BJ (cell line): ENCODE data around the gene E2F1. TPM values are rescaled to one million over a fixed set of nuclear protein-coding genes. Genes with fewer than 3 reads are reported as not detected.
"Not testable (repeated sequence)": the region's sequence is repeated elsewhere in the genome, so short reads cannot be mapped to it uniquely, and the experiment has no call there.

ENCODE experiments used
- CTCF ChIA-PET: fragments of 350-600 bp; formaldehyde crosslinking; extraction: SDS; loops from one replicate; lab custom pipeline; 2021; ENCODE audit warnings: antibody characterized with exemption, inconsistent platforms; lab: Yijun Ruan, JAX
- POLR2A ChIA-PET: fragments of 300-600 bp; sonication (Branson Sonifier 250); formaldehyde crosslinking; extraction: SDS; loops from one replicate; lab custom pipeline; 2021; ENCODE audit warnings: antibody characterized with exemption; lab: Charles Lee
- DNase-seq: peaks from one replicate; pipeline ENCODE4 v3.0.0-alpha.2; 2011; ENCODE audit warnings: low read depth
- H3K27me3 ChIP-seq: 2 replicates; pipeline ENCODE4 v1.6.0; 2011; ENCODE audit warnings: low read length; ENCODE audit not compliant: control insufficient read depth, insufficient read depth
- H3K36me3 ChIP-seq: 2 replicates; pipeline ENCODE4 v1.5.1; 2011; ENCODE audit warnings: low read length; ENCODE audit not compliant: control insufficient read depth, insufficient read depth
- H3K4me3 ChIP-seq: 2 replicates; pipeline ENCODE4 v1.5.1; 2011; ENCODE audit warnings: low read depth, mild to moderate bottlenecking, control low read depth, low read length
- polyA plus RNA-seq: library from polyadenylated mRNA; depleted of rRNA; stranded (reverse); fragments of >200 nt; gene quantifications from 2 replicates; pipeline ENCODE4 v1.2.3, GENCODE V29; 2011
- TF ChIP-seq, protein P1 (sequence below): IDR thresholded peaks from 2 replicates; pipeline ENCODE4 v1.5.1; 2011; ENCODE audit warnings: low read depth, mild to moderate bottlenecking, control low read depth, inconsistent platforms, low read length, moderate library complexity; ENCODE audit not compliant: insufficient read depth

E2F1 gene
- polyA plus RNA-seq, 1 experiment: 7.5 TPM

DNA sequence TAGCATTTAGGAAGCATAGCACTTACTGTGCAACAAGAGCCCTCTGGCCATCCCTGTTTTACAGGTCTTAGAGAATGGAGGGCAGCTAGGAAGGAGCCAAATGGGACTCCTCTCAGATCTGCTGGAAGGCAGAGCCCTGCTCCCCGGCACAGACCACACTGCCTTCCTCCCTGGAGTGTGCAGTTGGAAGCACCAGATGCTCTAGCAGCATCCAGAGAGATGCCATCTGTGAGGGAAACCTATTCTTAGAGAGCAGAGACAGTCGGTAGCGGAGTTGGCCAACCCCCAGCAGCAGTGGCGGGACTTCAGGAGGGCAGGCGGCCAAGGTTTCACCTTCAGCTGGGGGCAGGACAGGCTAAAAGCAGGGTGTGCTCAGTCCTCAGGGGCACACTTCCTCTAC, 16.7 kb upstream of the E2F1 start:
- TF ChIP-seq, protein P1, sequence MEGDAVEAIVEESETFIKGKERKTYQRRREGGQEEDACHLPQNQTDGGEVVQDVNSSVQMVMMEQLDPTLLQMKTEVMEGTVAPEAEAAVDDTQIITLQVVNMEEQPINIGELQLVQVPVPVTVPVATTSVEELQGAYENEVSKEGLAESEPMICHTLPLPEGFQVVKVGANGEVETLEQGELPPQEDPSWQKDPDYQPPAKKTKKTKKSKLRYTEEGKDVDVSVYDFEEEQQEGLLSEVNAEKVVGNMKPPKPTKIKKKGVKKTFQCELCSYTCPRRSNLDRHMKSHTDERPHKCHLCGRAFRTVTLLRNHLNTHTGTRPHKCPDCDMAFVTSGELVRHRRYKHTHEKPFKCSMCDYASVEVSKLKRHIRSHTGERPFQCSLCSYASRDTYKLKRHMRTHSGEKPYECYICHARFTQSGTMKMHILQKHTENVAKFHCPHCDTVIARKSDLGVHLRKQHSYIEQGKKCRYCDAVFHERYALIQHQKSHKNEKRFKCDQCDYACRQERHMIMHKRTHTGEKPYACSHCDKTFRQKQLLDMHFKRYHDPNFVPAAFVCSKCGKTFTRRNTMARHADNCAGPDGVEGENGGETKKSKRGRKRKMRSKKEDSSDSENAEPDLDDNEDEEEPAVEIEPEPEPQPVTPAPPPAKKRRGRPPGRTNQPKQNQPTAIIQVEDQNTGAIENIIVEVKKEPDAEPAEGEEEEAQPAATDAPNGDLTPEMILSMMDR: no peak
- CTCF ChIA-PET: no interaction called here
- no peak for DNase-seq
- H3K4me3 ChIP-seq: no peak overlapping the region
- no peaks in the 10 kb centered on the region for H3K27me3 ChIP-seq
- H3K36me3 ChIP-seq: peaks cover 1% of the 10 kb centered on the region; the same call in 1 of the 2 replicates
- POLR2A ChIA-PET: no interaction called here

DNA sequence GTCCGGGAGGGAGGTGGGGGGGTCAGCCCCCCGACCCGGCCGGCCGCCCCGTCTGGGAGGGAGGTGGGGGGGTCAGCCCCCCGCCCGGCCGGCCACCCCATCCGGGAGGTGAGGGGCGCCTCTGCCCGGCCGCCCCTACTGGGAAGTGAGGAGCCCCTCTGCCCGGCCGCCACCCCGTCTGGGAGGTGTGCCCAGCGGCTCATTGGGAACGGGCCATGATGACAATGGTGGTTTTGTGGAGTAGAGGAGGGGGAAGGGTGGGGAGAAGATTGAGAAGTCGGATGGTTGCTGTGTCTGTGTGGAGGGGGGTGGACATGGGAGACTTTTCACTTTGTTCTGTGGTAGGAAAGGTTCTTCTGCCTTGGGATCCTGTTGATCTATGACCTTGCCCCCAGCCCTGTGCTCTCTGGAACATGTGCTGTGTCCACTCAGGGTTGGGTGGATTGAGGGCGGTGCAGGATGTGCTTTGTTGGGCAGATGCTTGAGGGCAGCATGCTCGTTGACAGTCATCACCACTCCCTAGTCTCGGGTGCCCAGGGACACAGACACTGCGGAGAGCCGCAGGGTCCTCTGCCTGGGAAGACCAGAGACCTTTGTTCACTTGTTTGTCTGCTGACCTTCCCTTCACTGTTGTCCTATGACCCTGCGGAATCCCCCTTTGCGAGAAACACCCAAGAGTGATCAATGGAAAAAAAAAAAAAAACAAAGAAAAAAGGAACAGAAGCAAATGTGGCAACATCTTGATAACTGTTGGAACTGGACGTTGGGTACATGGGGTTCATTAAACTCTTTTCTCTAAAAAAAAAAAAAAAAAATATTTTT, 15.7 kb upstream of the E2F1 start:
- TF ChIP-seq, protein P1: no peak
- DNase-seq: no peak
- ChIA-PET CTCF (no interaction called here), POLR2A (no interaction called here)
- Histone ChIP-seq H3K27me3 (no peaks in the 10 kb centered on the region), H3K4me3 (no peak overlapping the region), H3K36me3 (peaks cover 1% of the 10 kb centered on the region; the same call in 1 of the 2 replicates)

DNA sequence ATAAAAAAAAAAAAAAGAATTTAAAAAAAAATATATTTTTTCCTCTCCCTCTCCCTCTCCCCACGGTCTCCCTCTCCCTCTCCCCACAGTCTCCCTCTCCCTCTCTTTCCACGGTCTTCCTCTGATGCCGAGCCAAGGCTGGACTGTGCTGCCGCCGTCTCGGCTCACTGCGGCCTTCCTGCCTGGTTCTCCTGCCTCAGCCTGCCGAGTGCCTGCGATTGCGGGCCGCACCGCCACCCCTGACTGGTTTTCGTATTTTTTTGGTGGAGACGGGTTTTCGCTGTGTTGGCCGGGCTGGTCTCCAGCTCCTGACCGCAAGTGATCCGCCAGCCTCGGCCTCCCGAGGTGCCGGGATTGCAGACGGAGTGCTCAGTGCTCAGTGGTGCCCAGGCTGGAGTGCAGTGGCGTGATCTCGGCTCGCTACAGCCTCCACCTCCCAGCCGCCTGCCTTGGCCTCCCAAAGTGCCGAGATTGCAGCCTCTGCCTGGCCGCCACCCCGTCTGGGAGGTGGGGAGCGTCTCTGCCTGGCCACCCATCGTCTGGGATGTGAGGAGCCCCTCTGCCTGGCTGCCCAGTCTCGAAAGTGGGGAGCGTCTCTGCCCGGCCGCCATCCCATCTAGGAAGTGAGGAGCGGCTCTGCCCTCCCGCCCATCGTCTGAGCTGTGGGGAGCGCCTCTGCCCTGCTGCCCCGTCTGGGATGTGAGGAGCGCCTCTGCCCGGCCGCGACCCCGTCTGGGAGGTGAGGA, 14.7 kb upstream of the E2F1 start:
- H3K4me3 ChIP-seq, POLR2A ChIA-PET, H3K27me3 ChIP-seq, CTCF ChIA-PET, DNase-seq, H3K36me3 ChIP-seq: not testable (repeated sequence)

DNA sequence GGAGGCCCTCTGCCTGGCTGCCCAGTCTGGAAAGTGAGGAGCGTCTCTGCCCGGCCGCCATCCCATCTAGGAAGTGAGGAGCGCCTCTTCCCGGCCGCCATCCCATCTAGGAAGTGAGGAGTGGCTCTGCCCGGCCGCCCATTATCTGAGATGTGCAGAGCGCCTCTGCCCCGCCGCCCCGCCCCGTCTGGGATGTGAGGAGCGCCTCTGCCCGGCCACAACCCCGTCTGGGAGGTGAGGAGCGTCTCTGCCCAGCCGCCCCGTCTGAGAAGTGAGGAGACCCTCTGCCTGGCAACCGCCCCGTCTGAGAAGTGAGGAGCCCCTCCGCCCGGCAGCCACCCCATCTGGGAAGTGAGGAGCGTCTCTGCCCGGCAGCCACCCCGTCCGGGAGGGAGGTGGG, 12.8 kb upstream of the E2F1 start:
- H3K27me3 ChIP-seq, POLR2A ChIA-PET, H3K4me3 ChIP-seq, CTCF ChIA-PET, DNase-seq, H3K36me3 ChIP-seq: not testable (repeated sequence)

DNA sequence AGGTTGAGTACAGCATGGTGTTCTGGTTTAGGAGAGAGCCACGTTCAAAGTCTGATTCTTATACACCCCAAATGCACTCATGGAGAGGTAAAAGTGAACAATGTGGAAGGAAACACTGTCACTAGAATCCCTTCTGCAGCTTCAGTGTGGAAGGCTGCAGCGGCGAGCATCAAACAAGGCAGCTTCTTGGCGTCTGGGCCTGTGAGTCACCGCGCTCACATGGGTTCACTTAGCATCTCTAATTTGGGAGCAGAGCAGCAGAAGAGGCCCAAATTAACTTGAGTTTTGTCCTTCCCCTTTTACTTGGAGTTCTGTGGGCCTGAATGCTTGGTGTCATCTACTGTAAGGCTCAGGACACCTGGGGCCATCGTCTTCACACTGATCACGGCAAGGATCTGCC, 10.9 kb upstream of the E2F1 start:
- POLR2A ChIA-PET: no interaction called here

DNA sequence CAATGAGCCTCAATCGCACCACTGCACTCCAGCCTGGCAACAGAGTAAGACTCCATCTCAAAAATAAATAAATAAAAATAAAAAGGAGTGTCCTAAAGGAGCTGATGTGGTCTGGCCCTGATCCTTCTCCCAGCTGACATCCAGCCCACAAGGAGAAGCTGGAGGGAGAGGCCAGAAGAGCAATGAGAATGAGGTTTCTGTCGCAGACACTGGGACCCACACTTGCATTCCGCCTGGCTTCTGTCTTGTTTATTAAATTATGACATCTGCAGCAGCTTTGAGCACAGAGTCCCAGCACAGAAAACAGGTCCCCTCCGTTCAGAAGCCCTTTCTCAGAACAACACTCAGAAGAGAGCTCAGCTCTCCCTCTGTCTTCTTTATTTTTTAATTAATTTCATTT, 10.3 kb upstream of the E2F1 start:
- DNase-seq: no peak
- H3K4me3 ChIP-seq: no peak overlapping the region
- ChIA-PET POLR2A (no interaction called here), CTCF (interaction anchor here (1.0 to 1.5 kb wide), 4 partner anchors 9 to 43 kb away, joined by 3 to 4 read pairs (median 3); partner anchors contain the start of gene ACTL10)
- no peaks in the 10 kb centered on the region for H3K27me3 ChIP-seq
- no peaks in the 10 kb centered on the region for H3K36me3 ChIP-seq
- TF ChIP-seq, protein P1: no peak

More for the DNA sequence above, 10.9 kb upstream of the E2F1 start:
- TF ChIP-seq, protein P1: no peak
- Histone ChIP-seq H3K4me3 (no peak overlapping the region), H3K36me3 (no peaks in the 10 kb centered on the region), H3K27me3 (no peaks in the 10 kb centered on the region)
- CTCF ChIA-PET: interaction anchor here (1.0 to 1.5 kb wide), 3 partner anchors 29 to 44 kb away, joined by 3 to 4 read pairs (median 3); partner anchors contain the start of gene ACTL10
- no peak for DNase-seq
